GM12878 (cell line): ENCODE results near the gene CNIH1. TPM values are rescaled to one million over a fixed set of nuclear protein-coding genes. Genes with fewer than 3 reads are reported as not detected.

Experiments
- ATAC-seq: fragments of 200-7000 bp; cut with Tn5 transposase; 3 replicates; pipeline ENCODE4 v1.9.1; 2020; ENCODE audit warnings: mild to moderate bottlenecking, moderate library complexity
- BruUV-seq: library from RNA; stranded (reverse); fragments of 400-500 nt; replicated peaks from 2 replicates; lab custom pipeline; 2021; lab: Mats Ljungman, UMichigan
- CTCF ChIA-PET: fragments of 300-600 bp; sonication (Branson Sonifier 250); formaldehyde crosslinking; extraction: SDS; loops from one replicate; lab custom pipeline; 2021; ENCODE audit warnings: inconsistent platforms; lab: Yijun Ruan, JAX
- POLR2A ChIA-PET: fragments of 350-600 bp; formaldehyde crosslinking; extraction: SDS; loops from one replicate; lab custom pipeline; 2021; ENCODE audit warnings: inconsistent platforms; lab: Charles Lee
- RAD21 ChIA-PET: fragments of 300-600 bp; sonication (Branson Sonifier 250); formaldehyde crosslinking; loops from one replicate; lab custom pipeline; 2023; ENCODE audit warnings: antibody characterized with exemption; ENCODE audit not compliant: unreplicated experiment; lab: Charles Lee
- SMC1A ChIA-PET: fragments of 300-600 bp; sonication (Branson Sonifier 250); formaldehyde crosslinking; loops from one replicate; lab custom pipeline; 2023; ENCODE audit not compliant: unreplicated experiment, uncharacterized antibody; lab: Charles Lee
- DNase-seq: peaks from one replicate; pipeline ENCODE4 v3.0.0-alpha.2; 2011; ENCODE audit warnings: low read depth, low spot score
- FAIRE-seq: peaks from 3 replicates; lab custom pipeline; 2011; peaks lifted over from hg19 to GRCh38; lab: Jason Lieb, UNC
- H2AFZ ChIP-seq: 2 replicates; pipeline ENCODE4 v1.6.0; 2011; ENCODE audit warnings: low read depth, low read length, control low read depth; ENCODE audit not compliant: control insufficient read depth
- H3K27ac ChIP-seq: 2 replicates; pipeline ENCODE4 v1.5.1; 2011; ENCODE audit warnings: control low read depth; ENCODE audit not compliant: control insufficient read depth, insufficient read depth
- H3K27me3 ChIP-seq, 2 experiments: replicated peaks in 1 of 2; 2 replicates each; pipeline versions ENCODE4 v1.6.0 to v1.6.1; 2011; ENCODE audit warnings: low read length in 1 of 2; ENCODE audit not compliant: control insufficient read depth in 2 of 2, insufficient read depth in 2 of 2
- H3K36me3 ChIP-seq, 2 experiments: 2 replicates each; pipeline ENCODE4 v1.5.1; 2011; ENCODE audit warnings: low read length in 1 of 2; ENCODE audit not compliant: control insufficient read depth in 2 of 2, insufficient read depth in 2 of 2
- H3K4me1 ChIP-seq: 2 replicates; pipeline ENCODE4 v1.6.1; 2011; ENCODE audit warnings: mild to moderate bottlenecking, low read length, moderate library complexity, mixed read lengths; ENCODE audit not compliant: control insufficient read depth, insufficient read depth
- H3K4me2 ChIP-seq: 2 replicates; pipeline ENCODE4 v1.6.0; 2011; ENCODE audit warnings: control low read depth; ENCODE audit not compliant: control insufficient read depth, insufficient read depth
- H3K4me3 ChIP-seq: fragments of 200-600 bp; sonication (generic); 2 replicates; pipeline ENCODE4 v1.5.1; 2016
- H3K79me2 ChIP-seq: 2 replicates; pipeline ENCODE4 v1.6.0; 2011; ENCODE audit warnings: low read length; ENCODE audit not compliant: control insufficient read depth, insufficient read depth
- H3K9ac ChIP-seq: 2 replicates; pipeline ENCODE4 v1.8.0; 2011; ENCODE audit warnings: low read length, control low read depth, mixed read lengths; ENCODE audit not compliant: control insufficient read depth, insufficient read depth
- H3K9me3 ChIP-seq: replicated peaks from 3 replicates; pipeline ENCODE4 v1.5.1; 2011; ENCODE audit warnings: mild to moderate bottlenecking, low read length; ENCODE audit not compliant: control insufficient read depth, insufficient read depth
- H4K20me1 ChIP-seq: 2 replicates; pipeline ENCODE4 v1.6.0; 2011; ENCODE audit not compliant: control insufficient read depth, insufficient read depth
- ATF3 ChIP-seq: IDR thresholded peaks from 2 replicates; pipeline ENCODE4 v1.6.1; 2011; ENCODE audit warnings: low read depth, mild to moderate bottlenecking, low read length, moderate library complexity, borderline replicate concordance; ENCODE audit errors: extremely low read depth
- CBFB ChIP-seq: IDR thresholded peaks from 2 replicates; pipeline ENCODE4 v1.6.1; 2016; ENCODE audit warnings: antibody characterized with exemption, low read depth
- CBX5 ChIP-seq: sonication (generic); IDR thresholded peaks from 2 replicates; pipeline ENCODE4 v1.6.1; 2016; ENCODE audit warnings: low read depth, moderate library complexity, mild to moderate bottlenecking, inconsistent platforms
- KAT2A ChIP-seq: conservative IDR thresholded peaks from 2 replicates; pipeline ENCODE4 v1.6.1; 2011; ENCODE audit warnings: low read depth, low read length; ENCODE audit not compliant: control insufficient read depth
- MEF2B ChIP-seq: fragments of 450-650 bp; IDR thresholded peaks from 2 replicates; pipeline ENCODE4 v1.6.1; 2018; ENCODE audit warnings: mild to moderate bottlenecking, moderate library complexity; ENCODE audit not compliant: partially characterized antibody, poor library complexity, severe bottlenecking
- SP1 ChIP-seq: IDR thresholded peaks from one replicate; pipeline ENCODE4 v1.6.1; 2011; ENCODE audit warnings: low read depth, low read length
- STAT1 ChIP-seq: fragments of 450-650 bp; conservative IDR thresholded peaks from 2 replicates; pipeline ENCODE4 v1.6.1; 2014; ENCODE audit warnings: antibody characterized with exemption, mild to moderate bottlenecking
- TBL1XR1 ChIP-seq: IDR thresholded peaks from 2 replicates; pipeline ENCODE4 v1.6.1; 2012; ENCODE audit warnings: low read depth, low read length, improper control_type of control experiment
- YBX1 ChIP-seq: fragments of 450-650 bp; IDR thresholded peaks from 2 replicates; pipeline ENCODE4 v1.6.1; 2016; ENCODE audit warnings: antibody characterized with exemption
- WGBS: methylation state at CpG from one replicate; pipeline ENCODE4 v1.1.6; 2016; ENCODE audit warnings: low lambda C conversion rate; ENCODE audit not compliant: insufficient replicate concordance, insufficient coverage; ENCODE audit errors: missing lambda C conversion rate; 5-methylcytosine and 5-hydroxymethylcytosine counted together
- in situ Hi-C: fragments of 300-500 bp; cut with MboI; formaldehyde crosslinking; loops from 9 replicates; pipeline ENCODE4 v1.14.3; 2018; ENCODE audit warnings: mixed read lengths
- intact Hi-C: fragments of 100-400 bp; cut with micrococcal nuclease; formaldehyde crosslinking; loops from one replicate; pipeline ENCODE4 v1.14.2; 2022; ENCODE audit not compliant: unreplicated experiment
- polyA plus RNA-seq, 11 experiments: library from polyadenylated mRNA; depleted of rRNA in 4 of 11; unstranded in 6 of 11; stranded (reverse) in 5 of 11; fragments of >200 nt; fragmentation: Nextera tagmentation in 4 of 11; fragmentation: Illumina TruSeq in 1 of 11; extraction: Ambion mirVana in 4 of 11; extraction: Trizol in 1 of 11; gene quantifications; 1 replicate in 1 of 11; 2 replicates in 10 of 11; pipeline versions ENCODE4 v1.2.1 to v1.2.3, GENCODE V29; 2011 to 2016; ENCODE audit warnings: inconsistent platforms in 2 of 11, missing spikeins in 2 of 11, low read depth in 1 of 11
- total RNA-seq, 4 experiments: library from RNA; depleted of rRNA in 3 of 4; stranded (reverse); fragments of >200 nt in 3 of 4; fragmentation: Illumina TruSeq in 1 of 4; extraction: Trizol in 1 of 4; gene quantifications; 2 replicates each; pipeline versions ENCODE4 v1.2.1 to v1.2.3, GENCODE V29; 2013 to 2021
- TF ChIP-seq, protein P1 (sequence below): fragments of 450-650 bp; formaldehyde crosslinking; IDR thresholded peaks from 2 replicates; pipeline ENCODE4 v1.4.0; 2020; ENCODE audit warnings: mild to moderate bottlenecking, moderate library complexity

The CNIH1 gene
- total and polyA plus RNA-seq, 10 of the 15 experiments (the other 5 are each of a cell fraction or from before 2014, with no cell fraction given) = 48.9 to 274 (median 110) TPM

GRCh38 chr14:54490445-54491175 lies 49.4 kb upstream of the CNIH1 start:
- H3K4me2 ChIP-seq = no peak overlapping the region
- FAIRE-seq (no peak), DNase-seq (no peak), ATAC-seq (no peak)
- peaks cover 33% of the 10 kb centered on the region for H3K79me2 ChIP-seq
- no TSS peak for BruUV-seq
- H3K36me3 ChIP-seq = no peaks in the 10 kb centered on the region
- ChIA-PET POLR2A (interaction anchor here (1.6 kb wide), 1 partner anchor 17 kb away, joined by 4 read pairs; no protein-coding TSS in a partner anchor), SMC1A (interaction anchor here (0.9 to 2.7 kb wide), 2 partner anchors 18 to 22 kb away, joined by 3 to 7 read pairs; no protein-coding TSS in a partner anchor), CTCF (interaction anchor here (1.2 to 1.4 kb wide), 2 partner anchors 55 to 73 kb away, joined by 4 read pairs; no protein-coding TSS in a partner anchor), RAD21 (no interaction called here)
- in situ Hi-C loops (no loop called here), intact Hi-C loops (no loop called here)
- no peaks in the 10 kb centered on the region for H3K9me3 ChIP-seq
- no peaks in the 10 kb centered on the region for H3K27me3 ChIP-seq
- H2AFZ ChIP-seq = no peak overlapping the region
- H3K9ac ChIP-seq = no peak overlapping the region
- H4K20me1 ChIP-seq = no peaks in the 10 kb centered on the region
- no peak overlapping the region for H3K4me3 ChIP-seq
- no peak overlapping the region for H3K27ac ChIP-seq
- no peak for TF ChIP-seq YBX1
- no peak for TF ChIP-seq TBL1XR1
- TF ChIP-seq CBFB = no peak
- TF ChIP-seq STAT1 = no peak
- TF ChIP-seq KAT2A = no peak
- no peak for TF ChIP-seq ATF3
- TF ChIP-seq, protein P1, sequence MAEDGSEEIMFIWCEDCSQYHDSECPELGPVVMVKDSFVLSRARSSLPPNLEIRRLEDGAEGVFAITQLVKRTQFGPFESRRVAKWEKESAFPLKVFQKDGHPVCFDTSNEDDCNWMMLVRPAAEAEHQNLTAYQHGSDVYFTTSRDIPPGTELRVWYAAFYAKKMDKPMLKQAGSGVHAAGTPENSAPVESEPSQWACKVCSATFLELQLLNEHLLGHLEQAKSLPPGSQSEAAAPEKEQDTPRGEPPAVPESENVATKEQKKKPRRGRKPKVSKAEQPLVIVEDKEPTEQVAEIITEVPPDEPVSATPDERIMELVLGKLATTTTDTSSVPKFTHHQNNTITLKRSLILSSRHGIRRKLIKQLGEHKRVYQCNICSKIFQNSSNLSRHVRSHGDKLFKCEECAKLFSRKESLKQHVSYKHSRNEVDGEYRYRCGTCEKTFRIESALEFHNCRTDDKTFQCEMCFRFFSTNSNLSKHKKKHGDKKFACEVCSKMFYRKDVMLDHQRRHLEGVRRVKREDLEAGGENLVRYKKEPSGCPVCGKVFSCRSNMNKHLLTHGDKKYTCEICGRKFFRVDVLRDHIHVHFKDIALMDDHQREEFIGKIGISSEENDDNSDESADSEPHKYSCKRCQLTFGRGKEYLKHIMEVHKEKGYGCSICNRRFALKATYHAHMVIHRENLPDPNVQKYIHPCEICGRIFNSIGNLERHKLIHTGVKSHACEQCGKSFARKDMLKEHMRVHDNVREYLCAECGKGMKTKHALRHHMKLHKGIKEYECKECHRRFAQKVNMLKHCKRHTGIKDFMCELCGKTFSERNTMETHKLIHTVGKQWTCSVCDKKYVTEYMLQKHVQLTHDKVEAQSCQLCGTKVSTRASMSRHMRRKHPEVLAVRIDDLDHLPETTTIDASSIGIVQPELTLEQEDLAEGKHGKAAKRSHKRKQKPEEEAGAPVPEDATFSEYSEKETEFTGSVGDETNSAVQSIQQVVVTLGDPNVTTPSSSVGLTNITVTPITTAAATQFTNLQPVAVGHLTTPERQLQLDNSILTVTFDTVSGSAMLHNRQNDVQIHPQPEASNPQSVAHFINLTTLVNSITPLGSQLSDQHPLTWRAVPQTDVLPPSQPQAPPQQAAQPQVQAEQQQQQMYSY (CRISPR knock-in tag) = no peak
- no peak for TF ChIP-seq SP1
- TF ChIP-seq MEF2B = no peak
- no peak for TF ChIP-seq CBX5
- H3K4me1 ChIP-seq = no peaks in the 10 kb centered on the region; the same call in 1 of the 2 replicates
- 29% methylated on average over 3 of the region's 3 CpGs for WGBS
